Esophagus muscularis mucosa (tissue), 3 donors: ENCODE data around the gene SORL1-AS1.

Experiments used
- CTCF ChIP-seq, 3 experiments: fragments of 200-600 bp in 2 of 3; fragments of 450-650 bp in 1 of 3; sonication (generic) in 2 of 3; IDR thresholded peaks; one replicate each; pipeline ENCODE4 v1.5.1; 2017 to 2019; ENCODE audit warnings: antibody characterized with exemption in 3 of 3, mild to moderate bottlenecking in 2 of 3, moderate library complexity in 1 of 3
- POLR2A ChIP-seq: fragments of 450-650 bp; IDR thresholded peaks from one replicate; pipeline ENCODE4 v1.6.1; 2017; ENCODE audit warnings: antibody characterized with exemption, moderate library complexity, mild to moderate bottlenecking, low read depth

- no peak for TF ChIP-seq CTCF (IDR thresholded peaks at IDR 0.05)
- no peak for TF ChIP-seq POLR2A
Measured at GRCh38 chr11:121459413-121460017, 6.7 kb upstream of the SORL1-AS1 start.
